ENCODE measurements around the gene ANTKMT.

- TF ChIP-seq CSRNP3 (CRISPR knock-in tag; IDR thresholded peaks at IDR 0.05): no peak
- no peak for TF ChIP-seq TOX (CRISPR knock-in tag; IDR thresholded peaks at IDR 0.05; ENCODE audit: borderline replicate concordance)
- no peak for TF ChIP-seq ISL1 (CRISPR knock-in tag; IDR thresholded peaks at IDR 0.05)
- no peak for TF ChIP-seq PPARA (CRISPR knock-in tag; IDR thresholded peaks at IDR 0.05; ENCODE audit: borderline replicate concordance)
- TF ChIP-seq ZFP30 (CRISPR knock-in tag; IDR thresholded peaks at IDR 0.05): no peak
- TF ChIP-seq ARNTL (CRISPR knock-in tag; IDR thresholded peaks at IDR 0.05; ENCODE audit: borderline replicate concordance, low read depth): no peak
- no peak for TF ChIP-seq CREB5 (CRISPR knock-in tag; IDR thresholded peaks at IDR 0.05; ENCODE audit: low read depth)
- no peak for TF ChIP-seq ZNF70 (CRISPR knock-in tag; IDR thresholded peaks at IDR 0.05)
- TF ChIP-seq ZC3H10 (CRISPR knock-in tag; IDR thresholded peaks at IDR 0.05): no peak
Observed at GRCh38 chr16:743794-744500, 23.0 kb downstream of the ANTKMT start.
